A549 (cell line): ENCODE measurements around the gene TULP1.
A peak's percentile ranks its signal among the peaks of the same experiment; 100 is the strongest.

Experiments used
- CTCF ChIP-seq: fragments of >200 bp; sonication (Bioruptor Twin); formaldehyde crosslinking; IDR thresholded peaks from 3 replicates; pipeline ENCODE4 v1.5.1; 2016
- MAX ChIP-seq: IDR thresholded peaks from 2 replicates; pipeline ENCODE4 v1.6.1; 2012
- RAD21 ChIP-seq, 2 experiments: fragments of >200 bp in 1 of 2; sonication (Bioruptor Twin) in 1 of 2; formaldehyde crosslinking in 1 of 2; IDR thresholded peaks in 1 of 2; conservative IDR thresholded peaks in 1 of 2; 2 replicates in 1 of 2; 3 replicates in 1 of 2; pipeline ENCODE4 v1.6.1; 2012 to 2018; ENCODE audit warnings: inconsistent platforms in 1 of 2
- REST ChIP-seq: fragments of 200-600 bp; sonication (generic); IDR thresholded peaks from 2 replicates; pipeline ENCODE4 v1.6.1; 2016; ENCODE audit warnings: antibody characterized with exemption, mild to moderate bottlenecking, moderate library complexity
- ZNF302 ChIP-seq: fragments of 250-450 bp; sonication (Bioruptor Pico); IDR thresholded peaks from 2 replicates; pipeline ENCODE4 v1.9.0; 2021; ENCODE audit warnings: inconsistent platforms, mild to moderate bottlenecking, moderate library complexity

- TF ChIP-seq ZNF302 (CRISPR knock-in tag) (no peak), REST (no peak), MAX (no peak), CTCF (peak; percentile 37; the same call in 2 of the 3 replicates), RAD21 (conservative IDR thresholded peaks at IDR 0.05 in 1 of 2, IDR thresholded peaks at IDR 0.05 in 1 of 2) (0 out of 5 replicates have a peak, but pooled peaks of 1 of the 2 experiments have one; percentile 34)
Measured at GRCh38 chr6:35552285-35552917, 39.7 kb upstream of the TULP1 start.
